Measurements from ENCODE around the gene NOSIP. TPM values are rescaled to one million over a fixed set of nuclear protein-coding genes. Genes with fewer than 3 reads are reported as not detected.

Gene NOSIP
- total and polyA plus RNA-seq, 5 donors from 2014 or later: 124 to 385 (median 280) TPM

DNA sequence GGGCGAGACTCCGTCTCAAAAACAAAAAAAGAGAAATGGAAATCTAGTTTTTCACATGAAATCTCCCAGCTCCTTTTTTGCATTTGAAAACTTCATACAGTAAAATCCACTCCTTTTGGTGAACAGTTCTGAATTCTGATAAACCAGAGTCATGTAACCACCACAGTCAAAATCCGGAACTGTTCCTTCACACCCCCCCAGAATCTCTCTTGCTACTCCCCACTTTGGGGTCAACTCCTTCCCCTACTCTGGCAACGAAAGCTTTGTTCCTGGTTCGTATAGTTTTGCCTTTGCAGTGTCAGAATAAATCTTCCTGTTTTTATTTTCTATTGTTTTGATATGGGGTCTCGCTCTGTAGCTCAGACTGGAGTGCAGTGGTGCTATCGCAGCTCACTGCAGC lies 28.8 kb downstream of the NOSIP start:
- Histone ChIP-seq H3K4me1 (ENCODE audit: control insufficient read depth, insufficient read depth, low read length, poor library complexity, severe bottlenecking) (peaks cover 65% of the 10 kb centered on the region), H3K27ac (ENCODE audit: insufficient read depth, low read length, poor library complexity, severe bottlenecking) (peak overlapping the region; percentile 33)

DNA sequence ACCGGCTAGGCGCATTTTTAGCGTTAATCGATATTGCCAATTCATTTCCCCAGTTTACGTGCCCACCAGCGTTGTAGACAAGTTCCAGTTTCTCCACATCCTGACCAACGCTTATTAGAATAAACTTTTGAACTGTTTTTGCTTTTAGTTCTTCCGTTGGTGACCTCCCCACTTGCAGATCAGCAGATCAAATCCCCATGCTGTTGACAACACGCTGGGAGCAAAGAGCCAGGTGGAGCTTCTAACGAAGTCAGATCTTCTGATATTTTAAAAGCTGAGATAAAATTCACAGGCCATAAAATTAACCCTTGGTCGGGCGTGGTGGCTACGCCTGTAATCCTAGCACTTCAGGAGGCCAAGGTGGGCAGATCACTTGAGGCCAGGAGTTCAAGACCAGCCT lies 31.3 kb downstream of the NOSIP start:
- H3K27ac Mint-ChIP-seq: peak overlapping the region; percentile 83 to 98 (median 90)
- H3K36me3 ChIP-seq (ENCODE audit: control insufficient read depth, insufficient read depth, low read length): no peaks in the 10 kb centered on the region
- H3K9me3 ChIP-seq (ENCODE audit: control insufficient read depth in 2 of 2, low read length in 2 of 2): no peaks in the 10 kb centered on the region
- H3K4me1 Mint-ChIP-seq: peaks cover 11 to 66% (median 40%) of the 10 kb centered on the region in 4 donors
- ATAC-seq (ENCODE audit: low read depth in 2 of 2) (no peak), DNase-seq (peak in 1 of 3 donors; percentile 58)
- peaks cover 0 to 2% (median 0%) of the 10 kb centered on the region in 7 donors for H3K9me3 Mint-ChIP-seq
- no peak overlapping the region for H3K27ac ChIP-seq (ENCODE audit: insufficient read depth, low read length, poor library complexity, severe bottlenecking)
- H3K4me1 ChIP-seq (ENCODE audit: control insufficient read depth, insufficient read depth, low read length, poor library complexity, severe bottlenecking): peaks cover 46% of the 10 kb centered on the region
- H3K36me3 Mint-ChIP-seq: peaks cover 14% of the 10 kb centered on the region
- no peaks in the 10 kb centered on the region for H3K27me3 Mint-ChIP-seq
- H3K4me3 ChIP-seq (ENCODE audit: low read depth, low read length): peak overlapping the region; percentile 2
- H3K27me3 ChIP-seq (ENCODE audit: control insufficient read depth, insufficient read depth, low read length): no peaks in the 10 kb centered on the region
- H3K4me3 Mint-ChIP-seq: peak overlapping the region; percentile 14 to 71 (median 50)

More for the DNA sequence above, 28.8 kb downstream of the NOSIP start:
- H3K27ac Mint-ChIP-seq: peak overlapping the region; percentile 20 to 83 (median 66)
- peaks cover 23% of the 10 kb centered on the region for H3K36me3 Mint-ChIP-seq
- H3K4me3 ChIP-seq (ENCODE audit: low read depth, low read length): no peak overlapping the region
- DNase-seq: no peak
- peaks cover 11 to 79% (median 46%) of the 10 kb centered on the region in 4 donors for H3K4me1 Mint-ChIP-seq
- H3K27me3 ChIP-seq (ENCODE audit: control insufficient read depth, insufficient read depth, low read length): no peaks in the 10 kb centered on the region
- H3K9me3 ChIP-seq (ENCODE audit: control insufficient read depth in 2 of 2, low read length in 2 of 2): no peaks in the 10 kb centered on the region
- no peak for ATAC-seq (ENCODE audit: low read depth in 2 of 2)
- peaks cover 7% of the 10 kb centered on the region for H3K36me3 ChIP-seq (ENCODE audit: control insufficient read depth, insufficient read depth, low read length)
- H3K27me3 Mint-ChIP-seq: no peaks in the 10 kb centered on the region
- peaks cover 0 to 2% (median 0%) of the 10 kb centered on the region in 7 donors for H3K9me3 Mint-ChIP-seq
- H3K4me3 Mint-ChIP-seq: peak overlapping the region in 3 of 4 donors; percentile 29 to 91 (median 52)

DNA sequence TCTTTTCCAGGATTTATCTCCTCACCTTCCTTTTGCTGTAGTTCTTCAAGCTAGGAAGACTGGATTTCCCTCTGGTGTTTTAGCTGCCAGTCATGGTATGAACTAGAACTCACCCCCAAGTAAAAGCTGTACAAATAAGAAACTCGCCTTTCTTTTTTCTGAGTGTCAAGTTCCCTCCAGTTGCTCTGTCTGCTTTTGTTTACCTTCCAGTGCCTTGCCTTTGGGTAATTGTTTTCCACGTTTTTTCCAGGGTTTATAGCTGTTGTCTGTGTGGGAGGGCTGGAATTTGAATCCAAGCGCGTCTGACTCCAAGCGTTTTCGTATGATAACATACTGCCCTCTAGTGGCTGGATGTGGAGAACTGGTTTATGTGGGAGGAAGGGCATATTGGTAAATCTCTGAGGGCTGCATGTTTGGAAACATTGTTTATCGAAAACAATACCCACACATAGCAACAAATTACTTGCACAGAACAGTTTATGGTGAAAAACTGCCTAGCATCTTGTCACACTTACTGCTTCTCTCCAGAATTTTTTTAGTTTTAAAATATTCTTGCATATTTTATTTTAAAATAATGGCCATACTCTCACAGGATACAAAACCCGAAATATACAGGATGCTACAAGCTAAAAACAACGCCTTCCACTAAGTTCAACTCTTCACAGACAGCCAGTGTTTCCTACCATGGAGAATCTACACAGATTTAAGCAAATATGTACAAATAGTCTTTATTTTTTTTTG lies 33.4 kb downstream of the NOSIP start:
- Histone ChIP-seq H3K9me3 (ENCODE audit: control insufficient read depth in 2 of 2, low read length in 2 of 2) (no peaks in the 10 kb centered on the region), H3K36me3 (ENCODE audit: control insufficient read depth, insufficient read depth, low read length) (no peaks in the 10 kb centered on the region), H3K4me1 (ENCODE audit: control insufficient read depth, insufficient read depth, low read length, poor library complexity, severe bottlenecking) (peaks cover 25% of the 10 kb centered on the region), H3K4me3 (ENCODE audit: low read depth, low read length) (peak overlapping the region; percentile 65), H3K27me3 (ENCODE audit: control insufficient read depth, insufficient read depth, low read length) (no peaks in the 10 kb centered on the region), H3K27ac (ENCODE audit: insufficient read depth, low read length, poor library complexity, severe bottlenecking) (no peak overlapping the region)
- H3K36me3 Mint-ChIP-seq: peaks cover 3% of the 10 kb centered on the region
- H3K9me3 Mint-ChIP-seq: no peaks in the 10 kb centered on the region
- H3K27me3 Mint-ChIP-seq: no peaks in the 10 kb centered on the region
- peaks cover 5 to 50% (median 27%) of the 10 kb centered on the region in 4 donors for H3K4me1 Mint-ChIP-seq
- peak overlapping the region; percentile 1 to 88 (median 68) for H3K27ac Mint-ChIP-seq
- ATAC-seq (ENCODE audit: low read depth in 2 of 2) (peak; percentile 72 to 79), DNase-seq (peak; percentile 61 to 82 (median 77))
- H3K4me3 Mint-ChIP-seq: peak overlapping the region; percentile 5 to 86 (median 78)

DNA sequence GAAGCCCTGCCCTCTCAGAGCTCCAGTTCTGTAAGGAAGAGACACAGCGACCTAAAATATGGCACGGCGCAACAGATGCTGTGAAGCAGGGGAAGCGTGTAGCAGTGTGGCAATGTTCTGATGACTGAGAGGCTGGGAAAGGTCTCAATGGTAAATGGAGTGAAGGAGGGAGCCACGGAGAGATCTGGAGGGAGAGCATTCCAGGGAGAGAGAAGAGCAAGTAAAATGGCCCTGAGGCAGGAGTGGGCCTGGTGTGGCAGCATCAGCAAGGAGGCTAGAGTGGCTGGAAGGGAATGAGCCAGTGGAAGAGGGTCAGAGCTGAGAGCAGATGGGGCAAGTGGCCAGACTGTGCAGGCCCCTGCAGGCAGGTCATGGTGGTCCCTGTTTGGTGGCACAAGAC lies 36.2 kb downstream of the NOSIP start:
- no peaks in the 10 kb centered on the region for H3K9me3 ChIP-seq (ENCODE audit: control insufficient read depth in 2 of 2, low read length in 2 of 2)
- no peaks in the 10 kb centered on the region for H3K36me3 ChIP-seq (ENCODE audit: control insufficient read depth, insufficient read depth, low read length)
- H3K4me3 ChIP-seq (ENCODE audit: low read depth, low read length): no peak overlapping the region
- DNase-seq (no peak), ATAC-seq (ENCODE audit: low read depth in 2 of 2) (no peak)
- peaks cover 7% of the 10 kb centered on the region for H3K36me3 Mint-ChIP-seq
- H3K27ac ChIP-seq (ENCODE audit: insufficient read depth, low read length, poor library complexity, severe bottlenecking): no peak overlapping the region
- H3K27me3 ChIP-seq (ENCODE audit: control insufficient read depth, insufficient read depth, low read length): no peaks in the 10 kb centered on the region
- H3K4me3 Mint-ChIP-seq: peak overlapping the region in 2 of 4 donors; percentile 24 to 49
- peaks cover 16% of the 10 kb centered on the region for H3K4me1 ChIP-seq (ENCODE audit: control insufficient read depth, insufficient read depth, low read length, poor library complexity, severe bottlenecking)
- no peaks in the 10 kb centered on the region for H3K9me3 Mint-ChIP-seq
- no peaks in the 10 kb centered on the region for H3K27me3 Mint-ChIP-seq
- H3K27ac Mint-ChIP-seq: peak overlapping the region; percentile 13 to 85 (median 52)
- H3K4me1 Mint-ChIP-seq: peaks cover 5 to 28% (median 21%) of the 10 kb centered on the region in 4 donors

DNA sequence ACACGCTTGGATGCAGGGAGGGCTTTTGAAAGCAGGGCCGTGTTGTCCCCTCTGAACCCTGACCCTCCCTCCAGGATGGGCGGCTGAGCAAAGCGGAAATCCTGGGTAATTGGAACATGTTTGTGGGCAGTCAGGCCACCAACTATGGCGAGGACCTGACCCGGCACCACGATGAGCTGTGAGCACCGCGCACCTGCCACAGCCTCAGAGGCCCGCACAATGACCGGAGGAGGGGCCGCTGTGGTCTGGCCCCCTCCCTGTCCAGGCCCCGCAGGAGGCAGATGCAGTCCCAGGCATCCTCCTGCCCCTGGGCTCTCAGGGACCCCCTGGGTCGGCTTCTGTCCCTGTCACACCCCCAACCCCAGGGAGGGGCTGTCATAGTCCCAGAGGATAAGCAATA lies 37.3 kb downstream of the NOSIP start:
- Mint-ChIP-seq H3K4me3 (peak overlapping the region in 1 of 4 donors; percentile 59), H3K36me3 (peaks cover 7% of the 10 kb centered on the region), H3K27me3 (no peaks in the 10 kb centered on the region), H3K9me3 (no peaks in the 10 kb centered on the region), H3K4me1 (peaks cover 5 to 18% (median 12%) of the 10 kb centered on the region in 4 donors), H3K27ac (no peak overlapping the region)
- no peaks in the 10 kb centered on the region for H3K9me3 ChIP-seq (ENCODE audit: control insufficient read depth in 2 of 2, low read length in 2 of 2)
- ATAC-seq (ENCODE audit: low read depth in 2 of 2): no peak
- no peak for DNase-seq
- H3K27me3 ChIP-seq (ENCODE audit: control insufficient read depth, insufficient read depth, low read length): no peaks in the 10 kb centered on the region
- H3K4me3 ChIP-seq (ENCODE audit: low read depth, low read length): no peak overlapping the region
- H3K36me3 ChIP-seq (ENCODE audit: control insufficient read depth, insufficient read depth, low read length): no peaks in the 10 kb centered on the region
- no peak overlapping the region for H3K27ac ChIP-seq (ENCODE audit: insufficient read depth, low read length, poor library complexity, severe bottlenecking)
- peaks cover 10% of the 10 kb centered on the region for H3K4me1 ChIP-seq (ENCODE audit: control insufficient read depth, insufficient read depth, low read length, poor library complexity, severe bottlenecking)

DNA sequence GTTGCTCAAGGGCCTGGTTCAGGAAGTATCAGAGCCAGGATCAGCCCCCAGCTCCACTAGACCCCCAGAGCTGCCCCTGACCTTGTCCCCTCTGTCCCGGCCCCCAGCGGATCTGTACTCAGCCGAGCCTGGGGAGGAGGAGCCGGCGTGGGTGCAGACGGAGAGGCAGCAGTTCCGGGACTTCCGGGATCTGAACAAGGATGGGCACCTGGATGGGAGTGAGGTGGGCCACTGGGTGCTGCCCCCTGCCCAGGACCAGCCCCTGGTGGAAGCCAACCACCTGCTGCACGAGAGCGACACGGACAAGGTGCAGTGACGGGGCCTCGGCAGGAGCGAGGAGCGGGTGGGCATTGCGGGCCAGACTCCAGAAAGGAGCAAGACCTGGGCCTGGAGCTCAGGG lies 37.9 kb downstream of the NOSIP start:
- H3K27ac ChIP-seq (ENCODE audit: insufficient read depth, low read length, poor library complexity, severe bottlenecking): no peak overlapping the region
- H3K4me3 ChIP-seq (ENCODE audit: low read depth, low read length): no peak overlapping the region
- Mint-ChIP-seq H3K36me3 (peaks cover 7% of the 10 kb centered on the region), H3K9me3 (no peaks in the 10 kb centered on the region), H3K27ac (peak overlapping the region in 1 of 3 donors; percentile 51), H3K4me3 (no peak overlapping the region), H3K4me1 (peaks cover 5 to 17% (median 11%) of the 10 kb centered on the region in 4 donors), H3K27me3 (no peaks in the 10 kb centered on the region)
- peaks cover 10% of the 10 kb centered on the region for H3K4me1 ChIP-seq (ENCODE audit: control insufficient read depth, insufficient read depth, low read length, poor library complexity, severe bottlenecking)
- DNase-seq (no peak), ATAC-seq (ENCODE audit: low read depth in 2 of 2) (no peak)
- H3K36me3 ChIP-seq (ENCODE audit: control insufficient read depth, insufficient read depth, low read length): no peaks in the 10 kb centered on the region
- H3K9me3 ChIP-seq (ENCODE audit: control insufficient read depth in 2 of 2, low read length in 2 of 2): no peaks in the 10 kb centered on the region
- no peaks in the 10 kb centered on the region for H3K27me3 ChIP-seq (ENCODE audit: control insufficient read depth, insufficient read depth, low read length)

DNA sequence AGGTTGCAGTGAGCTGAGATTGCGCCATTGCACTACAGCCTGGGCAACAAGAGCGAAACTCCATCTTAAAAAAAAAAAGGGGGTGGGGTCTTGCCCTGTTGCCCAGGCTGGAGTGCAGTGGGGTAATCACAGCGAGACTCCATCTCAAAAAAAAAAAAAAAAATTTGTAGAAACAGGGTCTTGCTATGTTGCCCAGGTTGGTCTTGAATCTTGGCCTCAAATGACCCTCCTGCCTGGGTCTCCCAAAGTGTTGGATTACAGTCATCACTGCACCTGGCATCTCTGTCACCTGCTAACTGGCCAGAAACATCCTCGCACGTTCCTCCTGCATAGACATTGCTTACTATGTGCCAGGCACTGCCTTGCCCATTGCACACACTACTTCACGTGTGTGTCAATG lies 38.4 kb downstream of the NOSIP start:
- H3K4me1 ChIP-seq (ENCODE audit: control insufficient read depth, insufficient read depth, low read length, poor library complexity, severe bottlenecking): peaks cover 5% of the 10 kb centered on the region
- no peak overlapping the region for H3K27ac Mint-ChIP-seq
- ATAC-seq (ENCODE audit: low read depth in 2 of 2): no peak
- peaks cover 3 to 12% (median 8%) of the 10 kb centered on the region in 4 donors for H3K4me1 Mint-ChIP-seq
- peak overlapping the region in 1 of 4 donors; percentile 74 for H3K4me3 Mint-ChIP-seq
- no peaks in the 10 kb centered on the region for H3K27me3 Mint-ChIP-seq
- H3K9me3 Mint-ChIP-seq: no peaks in the 10 kb centered on the region
- H3K36me3 Mint-ChIP-seq: peaks cover 7% of the 10 kb centered on the region
- H3K27ac ChIP-seq (ENCODE audit: insufficient read depth, low read length, poor library complexity, severe bottlenecking): no peak overlapping the region
- H3K36me3 ChIP-seq (ENCODE audit: control insufficient read depth, insufficient read depth, low read length): no peaks in the 10 kb centered on the region
- no peaks in the 10 kb centered on the region for H3K9me3 ChIP-seq (ENCODE audit: control insufficient read depth in 2 of 2, low read length in 2 of 2)
- no peaks in the 10 kb centered on the region for H3K27me3 ChIP-seq (ENCODE audit: control insufficient read depth, insufficient read depth, low read length)
- DNase-seq: no peak
- no peak overlapping the region for H3K4me3 ChIP-seq (ENCODE audit: low read depth, low read length)

All from CD4-positive, CD25-positive, alpha-beta regulatory T cell (primary cell).